NCI-H128 (cell line): ENCODE results near the gene SLC4A8.

Experiments
- DNase-seq: peaks from one replicate; lab custom pipeline; 2025; ENCODE audit not compliant: unreplicated experiment; lab: John Stamatoyannopoulos, UW

The SLC4A8 gene

GRCh38 chr12:51395283-51396230 is 29.1 kb upstream of the SLC4A8 start:
- DNase-seq = no peak

- DNase-seq = no peak
Measured at GRCh38 chr12:51397670-51398069, 27.0 kb upstream of the SLC4A8 start.

GRCh38 chr12:51399891-51400290 is 24.7 kb upstream of the SLC4A8 start:
- no peak for DNase-seq

- no peak for DNase-seq
Measured at GRCh38 chr12:51401020-51401419, 23.6 kb upstream of the SLC4A8 start.

DNA sequence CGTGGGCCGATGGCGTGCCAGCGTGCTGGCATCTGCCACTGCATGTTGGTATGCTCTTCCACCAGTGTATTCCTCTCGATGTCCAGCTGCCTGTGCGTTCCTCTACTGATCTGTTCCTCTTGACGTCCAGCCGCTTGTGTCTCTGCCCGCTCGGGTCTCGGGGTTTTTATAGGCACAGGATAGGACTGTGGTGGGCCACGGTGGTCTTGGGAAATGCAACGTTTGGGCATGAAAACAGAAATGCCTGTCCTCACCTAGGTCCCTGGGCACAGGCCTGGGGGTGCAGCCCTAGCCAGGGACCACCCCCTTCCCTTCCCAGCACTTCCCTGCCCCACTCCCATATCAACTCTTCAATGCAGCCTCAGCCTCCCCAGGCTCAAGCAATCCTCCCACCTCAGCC is 23.1 kb upstream of the SLC4A8 start:
- DNase-seq = no peak

DNA sequence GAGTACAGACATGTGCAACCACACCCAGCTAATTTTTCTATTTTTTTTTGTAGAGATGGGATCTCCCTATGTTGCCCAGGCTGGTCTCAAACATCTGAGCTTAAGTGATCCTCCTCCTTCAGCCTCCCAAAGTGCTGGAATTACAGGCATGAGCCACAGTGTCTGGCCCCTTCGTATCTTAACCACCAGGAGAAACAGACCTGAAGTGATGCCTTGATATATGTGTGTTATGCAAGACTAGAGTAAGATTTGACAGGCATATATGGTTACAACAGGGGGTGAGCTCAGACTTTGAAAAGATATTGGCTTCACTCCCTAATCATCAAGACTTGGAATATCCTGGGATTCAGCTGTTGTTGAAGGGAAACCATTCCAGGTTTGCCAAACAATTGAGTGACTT is 22.7 kb upstream of the SLC4A8 start:
- DNase-seq = no peak

DNA sequence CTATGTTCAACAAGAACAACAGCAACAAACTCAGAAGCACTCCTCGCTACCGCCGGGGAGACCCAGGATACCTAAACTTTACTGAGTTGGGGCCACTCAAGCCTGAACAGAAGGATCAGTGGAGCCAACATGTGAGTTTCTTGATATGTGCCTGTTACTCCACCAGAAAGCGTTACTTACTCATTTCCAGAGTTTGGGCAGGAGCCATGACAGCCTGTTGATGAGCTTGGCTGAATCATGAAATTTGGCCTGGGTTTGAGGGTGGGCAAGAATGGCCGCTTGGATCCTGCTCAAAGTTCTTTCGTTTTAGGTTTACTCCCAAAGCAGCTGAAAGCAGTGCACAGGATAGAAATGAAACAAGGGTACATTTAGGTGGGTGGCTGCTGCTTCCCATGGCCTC is 21.5 kb upstream of the SLC4A8 start:
- DNase-seq = no peak

DNA sequence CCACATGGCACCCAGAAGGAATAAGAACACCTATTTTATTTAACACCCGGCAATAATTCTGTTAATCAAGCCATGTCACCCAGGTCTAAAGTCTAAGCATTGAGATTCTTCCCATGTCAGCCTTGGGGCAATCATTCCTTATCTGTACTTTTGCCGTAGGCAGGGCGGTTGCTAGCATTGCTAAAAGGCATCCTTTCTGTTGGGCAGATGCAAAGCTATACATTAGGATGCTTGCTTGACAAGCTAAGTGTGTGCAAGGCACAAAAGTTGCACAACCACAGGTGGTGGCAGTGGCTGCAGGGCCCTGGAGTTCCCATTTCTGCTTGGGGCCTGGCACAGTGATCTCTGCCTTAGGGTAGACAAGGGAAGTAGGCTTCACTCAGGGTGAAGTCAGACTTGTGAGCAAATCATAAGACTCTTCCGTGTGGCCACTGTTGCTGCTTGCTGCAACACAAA is 20.9 kb upstream of the SLC4A8 start:
- DNase-seq = no peak

DNA sequence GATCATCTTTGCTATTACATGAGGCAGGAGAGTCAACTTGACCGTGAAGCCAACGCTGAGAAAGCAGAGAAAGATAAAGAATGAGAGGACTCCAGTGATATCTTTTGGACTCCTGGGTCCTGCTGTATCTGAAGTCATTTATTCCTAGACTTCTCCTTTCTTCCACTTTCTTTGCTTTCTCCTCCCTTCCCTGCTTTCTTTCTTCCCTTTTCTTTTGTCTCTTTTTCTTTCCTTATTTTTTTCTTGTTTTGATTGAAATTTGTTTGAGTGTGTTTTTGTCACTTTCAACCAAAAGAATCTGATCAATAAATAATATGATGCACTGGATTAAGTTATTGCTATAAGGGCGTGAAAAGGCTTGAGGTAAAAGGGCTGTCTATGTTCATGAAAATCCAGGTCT is 20.0 kb upstream of the SLC4A8 start:
- no peak for DNase-seq

DNA sequence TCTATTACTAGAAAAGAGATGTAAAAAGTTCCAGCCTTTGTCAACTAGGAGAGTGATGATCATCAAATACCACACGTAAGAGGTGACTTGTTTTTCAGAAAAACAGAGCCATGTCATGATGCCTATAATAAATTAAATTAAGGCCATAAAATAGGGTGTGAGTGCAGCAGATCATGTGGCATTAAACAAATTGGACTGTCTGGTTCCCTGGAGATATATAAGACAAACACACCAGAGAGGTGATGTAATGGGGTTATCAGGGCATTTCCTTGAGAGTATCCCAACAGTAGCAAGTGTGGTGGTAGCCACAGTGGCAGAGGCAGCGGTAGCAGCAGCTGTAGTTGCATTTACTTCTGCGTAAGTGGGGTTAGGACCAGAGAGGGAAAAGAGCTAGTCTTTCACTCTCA is 18.8 kb upstream of the SLC4A8 start:
- no peak for DNase-seq

DNA sequence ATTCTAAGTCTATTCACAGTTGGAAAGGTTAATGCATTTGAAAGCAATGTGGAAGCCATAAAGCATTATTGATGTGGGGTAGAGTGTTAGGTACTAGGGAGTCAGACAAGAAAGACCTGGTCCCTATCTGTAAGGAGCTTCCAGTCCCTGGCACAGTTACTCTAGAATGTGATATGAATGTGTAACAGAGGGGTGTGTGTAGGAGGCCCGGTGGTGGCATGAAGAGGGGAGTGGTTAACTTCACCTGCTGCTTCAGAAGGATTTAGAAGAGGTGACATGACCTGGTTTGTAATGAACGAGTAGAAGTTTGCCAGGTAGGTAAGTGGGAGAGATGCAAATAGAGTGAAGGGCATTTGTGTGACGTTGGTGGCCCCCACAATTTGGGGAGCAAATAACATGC is 18.3 kb upstream of the SLC4A8 start:
- DNase-seq = no peak

- DNase-seq = no peak
Measured at GRCh38 chr12:51406859-51407258, 17.8 kb upstream of the SLC4A8 start.

DNA sequence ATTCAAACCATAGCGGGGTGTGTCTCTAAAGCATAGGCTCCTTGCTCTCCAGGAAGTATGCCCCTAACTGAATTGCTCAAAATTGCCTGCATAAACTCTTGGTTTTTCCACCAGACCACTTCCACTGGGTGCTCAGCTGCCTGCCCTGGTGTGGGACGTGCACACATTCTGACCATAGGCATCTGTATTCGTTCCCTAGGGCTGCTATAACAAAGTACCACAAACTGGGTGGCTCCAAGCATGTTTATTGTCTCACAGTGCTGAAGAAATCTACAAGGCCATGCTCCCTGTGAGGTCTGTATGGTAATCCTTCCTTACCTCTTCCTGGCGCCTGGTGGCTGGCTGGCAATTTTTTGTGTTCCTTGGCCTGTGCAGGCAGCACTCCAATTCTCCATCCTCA is 17.0 kb upstream of the SLC4A8 start:
- no peak for DNase-seq

DNA sequence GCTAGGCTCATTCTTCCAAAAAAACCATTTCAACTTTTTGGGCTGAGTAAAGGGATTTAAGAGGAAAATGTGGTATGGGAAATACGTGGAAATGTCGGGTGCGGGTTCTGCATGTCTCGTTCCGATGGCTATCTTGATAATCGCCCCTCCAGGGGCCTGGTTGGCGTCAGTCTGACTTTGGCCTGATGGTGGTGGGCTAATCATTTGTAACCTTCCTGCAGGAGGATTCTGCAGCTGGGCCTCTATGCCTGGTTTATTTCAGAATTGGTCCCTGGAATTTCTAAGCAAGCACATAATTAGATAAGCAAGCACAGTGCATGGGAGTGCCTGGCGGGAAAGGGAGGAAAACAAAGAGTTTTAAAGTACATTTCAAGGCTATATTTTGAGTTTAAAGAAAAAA is 14.8 kb upstream of the SLC4A8 start:
- DNase-seq = no peak

DNA sequence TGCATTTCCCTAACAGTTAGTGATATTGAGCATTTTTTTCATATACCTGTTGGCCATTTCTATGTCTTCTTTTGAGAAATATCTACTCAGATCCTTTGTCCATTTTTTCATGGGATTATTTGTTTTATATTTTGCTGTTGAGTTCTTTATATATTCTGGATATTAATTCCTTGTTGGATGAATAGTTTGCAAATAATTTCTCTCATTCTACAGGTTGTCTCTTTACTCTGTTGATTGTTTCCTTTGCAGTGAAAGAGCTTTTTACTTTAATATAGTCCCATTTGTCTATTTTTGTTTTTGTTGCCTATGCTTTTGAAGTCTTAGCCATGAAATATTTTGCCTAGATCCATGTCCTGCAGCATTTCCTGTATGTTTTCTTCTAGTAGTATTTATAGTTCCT is 11.5 kb upstream of the SLC4A8 start:
- DNase-seq = no peak

GRCh38 chr12:51413791-51414190 is 10.8 kb upstream of the SLC4A8 start:
- DNase-seq = no peak

DNA sequence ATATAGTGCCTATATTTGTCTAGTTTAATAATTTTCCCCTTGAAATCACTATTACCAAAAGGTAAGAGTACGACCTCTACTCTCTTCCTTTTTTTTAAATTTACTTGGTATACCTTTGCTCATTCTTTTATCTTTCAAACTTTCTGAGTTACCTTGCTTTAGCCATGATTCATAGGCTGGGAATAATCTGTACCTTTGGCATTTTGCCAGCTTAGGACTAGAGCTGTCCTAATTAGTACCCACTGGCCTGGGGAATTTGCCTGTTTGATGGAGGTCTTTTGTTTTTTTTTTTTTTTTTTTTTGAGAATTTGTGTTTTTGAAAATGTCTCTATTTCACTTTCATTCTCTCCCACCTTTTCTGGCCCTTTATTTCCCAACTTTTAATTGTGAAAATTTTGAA is 8.7 kb upstream of the SLC4A8 start:
- DNase-seq = no peak

GRCh38 chr12:51417826-51418225 is 6.8 kb upstream of the SLC4A8 start:
- DNase-seq = no peak

DNA sequence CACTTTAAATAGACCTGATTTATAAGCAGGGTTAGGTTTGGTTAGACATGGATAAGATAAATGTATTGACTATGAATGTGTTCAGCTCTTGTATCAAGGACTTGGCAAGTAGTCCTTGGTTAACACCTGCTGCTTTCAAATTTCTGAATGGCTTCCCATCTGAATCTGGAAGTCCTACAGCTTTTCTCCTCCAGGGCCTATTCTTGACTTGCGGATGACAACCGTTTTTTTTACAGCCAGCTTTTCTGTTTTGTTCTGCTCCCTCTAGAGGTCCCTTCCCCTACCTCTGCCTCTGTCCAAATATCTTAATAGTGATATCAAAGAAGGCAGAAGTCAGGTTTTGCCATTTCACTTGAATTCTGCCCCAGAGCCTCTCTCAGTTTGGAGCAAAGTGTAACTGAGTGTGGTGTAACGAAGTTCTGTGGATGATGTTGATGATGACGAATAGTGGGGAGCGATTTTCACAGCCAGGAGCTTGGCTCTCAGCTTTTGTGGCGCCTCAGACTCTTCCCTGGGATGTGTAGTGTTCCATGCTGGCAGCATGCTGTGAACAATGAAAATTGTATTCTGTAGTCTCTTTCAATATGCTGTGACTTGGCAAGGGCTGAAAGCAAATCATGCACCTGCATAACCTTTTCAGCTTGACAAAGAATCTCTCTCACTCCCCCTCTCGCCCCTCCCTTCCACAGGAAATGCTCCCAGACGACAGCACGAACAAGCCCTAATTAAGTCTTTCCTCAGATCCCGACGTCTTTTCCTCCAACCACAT is 5.0 kb upstream of the SLC4A8 start:
- peak; percentile 54 for DNase-seq

DNA sequence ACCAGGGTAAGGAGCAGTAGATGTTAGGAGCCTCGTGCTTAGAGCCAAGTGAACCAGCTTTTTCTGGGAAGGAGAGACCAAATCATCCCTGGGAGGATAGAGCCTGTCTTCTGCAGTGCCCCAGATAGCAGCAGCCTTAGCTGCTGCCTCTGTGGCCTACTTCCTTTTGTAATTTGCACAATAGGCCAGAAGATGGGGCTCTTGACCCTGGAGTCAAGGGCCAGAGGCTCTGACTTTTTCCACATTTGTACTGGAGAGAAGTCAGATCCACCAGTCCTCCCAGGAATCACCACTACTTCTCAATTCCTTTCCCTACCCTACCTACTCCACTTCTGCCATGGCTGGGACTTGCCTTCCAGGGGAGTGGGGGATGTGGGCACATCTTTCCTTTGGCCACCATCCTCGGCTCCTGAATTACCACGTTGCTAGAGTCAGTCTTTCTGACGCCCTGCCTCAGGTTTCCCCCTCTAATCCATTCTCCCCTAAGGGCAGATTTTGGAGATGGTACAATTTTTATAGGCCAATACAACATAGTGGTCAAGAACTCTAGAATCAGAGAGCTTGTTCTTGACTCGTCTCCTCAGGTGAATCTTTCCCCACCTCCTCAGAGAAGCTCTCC is 3.3 kb upstream of the SLC4A8 start:
- peak; percentile 60 for DNase-seq

- DNase-seq = no peak
Measured at GRCh38 chr12:51424094-51424661, 453 bp upstream of the SLC4A8 start.
